Measurements from ENCODE around the gene RASGRF2. TPM values are rescaled to one million over a fixed set of nuclear protein-coding genes. Genes with fewer than 3 reads are reported as not detected.

Gene RASGRF2
- total RNA-seq, 2 experiments from 2014 or later, result 9.2 to 10.8 TPM

- Mint-ChIP-seq H3K4me3 (no peak overlapping the region), H3K36me3 (ENCODE audit: low read depth) (no peaks in the 10 kb centered on the region), H3K27ac (no peak overlapping the region), H3K27me3 (ENCODE audit: low read depth) (no peaks in the 10 kb centered on the region), H3K4me1 (ENCODE audit: low read depth) (peaks cover 84% of the 10 kb centered on the region), H3K9me3 (no peaks in the 10 kb centered on the region)
- CTCF ChIA-PET, result interaction anchor here (1.0 to 1.2 kb wide), 2 partner anchors 13 to 23 kb away, joined by 3 read pairs; no protein-coding TSS in a partner anchor
- no peak for DNase-seq
- intact Hi-C loops (cut with micrococcal nuclease), result no loop called here
These were observed 30.4 kb downstream of the RASGRF2 start for GRCh38 chr5:80990527-80990926.

GRCh38 chr5:80990971-80991370 lies 30.8 kb downstream of the RASGRF2 start:
- no peaks in the 10 kb centered on the region for H3K27me3 Mint-ChIP-seq (ENCODE audit: low read depth)
- peak; percentile 26 for DNase-seq
- H3K27ac Mint-ChIP-seq, result no peak overlapping the region
- CTCF ChIA-PET, result interaction anchor here (1.0 kb wide), 2 partner anchors 24 to 25 kb away, joined by 3 read pairs; no protein-coding TSS in a partner anchor
- intact Hi-C loops (cut with micrococcal nuclease), result no loop called here
- no peaks in the 10 kb centered on the region for H3K9me3 Mint-ChIP-seq
- no peak overlapping the region for H3K4me3 Mint-ChIP-seq
- peaks cover 85% of the 10 kb centered on the region for H3K4me1 Mint-ChIP-seq (ENCODE audit: low read depth)
- H3K36me3 Mint-ChIP-seq (ENCODE audit: low read depth), result no peaks in the 10 kb centered on the region

GRCh38 chr5:80995908-80996307 lies 35.7 kb downstream of the RASGRF2 start:
- H3K27me3 Mint-ChIP-seq (ENCODE audit: low read depth), result no peaks in the 10 kb centered on the region
- H3K9me3 Mint-ChIP-seq, result no peaks in the 10 kb centered on the region
- no peaks in the 10 kb centered on the region for H3K36me3 Mint-ChIP-seq (ENCODE audit: low read depth)
- intact Hi-C loops (cut with micrococcal nuclease), result no loop called here
- H3K4me1 Mint-ChIP-seq (ENCODE audit: low read depth), result peaks cover 81% of the 10 kb centered on the region
- no peak overlapping the region for H3K4me3 Mint-ChIP-seq
- no peak for DNase-seq
- H3K27ac Mint-ChIP-seq, result peak overlapping the region; percentile 50
- CTCF ChIA-PET, result interaction anchor here (0.9 kb wide), 1 partner anchor 9 kb away, joined by 3 read pairs; no protein-coding TSS in a partner anchor

GRCh38 chr5:80998590-80998979 lies 38.4 kb downstream of the RASGRF2 start:
- Mint-ChIP-seq H3K27ac (peak overlapping the region; percentile 93), H3K27me3 (ENCODE audit: low read depth) (no peaks in the 10 kb centered on the region), H3K36me3 (ENCODE audit: low read depth) (no peaks in the 10 kb centered on the region), H3K9me3 (no peaks in the 10 kb centered on the region), H3K4me3 (peak overlapping the region; percentile 75), H3K4me1 (ENCODE audit: low read depth) (peaks cover 75% of the 10 kb centered on the region)
- peak; percentile 74 for DNase-seq
- CTCF ChIA-PET, result no interaction called here
- intact Hi-C loops (cut with micrococcal nuclease), result loop anchor here (1.0 kb wide), 1 partner anchor 9 kb away; no protein-coding TSS in a partner anchor

GRCh38 chr5:81003811-81004386 lies 43.7 kb downstream of the RASGRF2 start:
- Mint-ChIP-seq H3K4me1 (ENCODE audit: low read depth) (peaks cover 74% of the 10 kb centered on the region), H3K9me3 (no peaks in the 10 kb centered on the region), H3K36me3 (ENCODE audit: low read depth) (peaks cover 10% of the 10 kb centered on the region), H3K27ac (peak overlapping the region; percentile 80), H3K4me3 (peak overlapping the region; percentile 25), H3K27me3 (ENCODE audit: low read depth) (no peaks in the 10 kb centered on the region)
- DNase-seq, result no peak
- CTCF ChIA-PET, result interaction anchor here (0.7 to 1.6 kb wide), 3 partner anchors 17 to 41 kb away, joined by 3 to 4 read pairs (median 4); no protein-coding TSS in a partner anchor
- intact Hi-C loops (cut with micrococcal nuclease), result loop anchor here (10.0 kb wide), 1 partner anchor 879 kb away; no protein-coding TSS in a partner anchor

GRCh38 chr5:81005708-81006107 lies 45.5 kb downstream of the RASGRF2 start:
- intact Hi-C loops (cut with micrococcal nuclease), result loop anchor here (2.0 to 10.0 kb wide), 6 partner anchors 138 to 1443 kb away; partner anchors contain the start of genes DHFR, MSH3, MTX3 and ZFYVE16
- Mint-ChIP-seq H3K27me3 (ENCODE audit: low read depth) (no peaks in the 10 kb centered on the region), H3K36me3 (ENCODE audit: low read depth) (peaks cover 10% of the 10 kb centered on the region), H3K4me1 (ENCODE audit: low read depth) (peaks cover 78% of the 10 kb centered on the region), H3K9me3 (no peaks in the 10 kb centered on the region), H3K4me3 (peak overlapping the region; percentile 45), H3K27ac (peak overlapping the region; percentile 67)
- CTCF ChIA-PET, result no interaction called here
- no peak for DNase-seq

- CTCF ChIA-PET, result interaction anchor here (0.6 kb wide), 1 partner anchor 71 kb away, joined by 4 read pairs; no protein-coding TSS in a partner anchor
- DNase-seq, result no peak
- Mint-ChIP-seq H3K4me3 (peak overlapping the region; percentile 89), H3K9me3 (no peaks in the 10 kb centered on the region), H3K4me1 (ENCODE audit: low read depth) (peaks cover 80% of the 10 kb centered on the region), H3K36me3 (ENCODE audit: low read depth) (peaks cover 10% of the 10 kb centered on the region), H3K27ac (peak overlapping the region; percentile 99), H3K27me3 (ENCODE audit: low read depth) (no peaks in the 10 kb centered on the region)
- intact Hi-C loops (cut with micrococcal nuclease), result loop anchor here (2.0 to 10.0 kb wide), 6 partner anchors 139 to 1444 kb away; partner anchors contain the start of genes DHFR, MSH3, MTX3 and ZFYVE16
These were observed 46.1 kb downstream of the RASGRF2 start for GRCh38 chr5:81006231-81006630.

GRCh38 chr5:81006947-81007636 lies 46.9 kb downstream of the RASGRF2 start:
- Mint-ChIP-seq H3K27me3 (ENCODE audit: low read depth) (no peaks in the 10 kb centered on the region), H3K9me3 (no peaks in the 10 kb centered on the region), H3K27ac (peak overlapping the region; percentile 99), H3K4me1 (ENCODE audit: low read depth) (peaks cover 78% of the 10 kb centered on the region), H3K4me3 (peak overlapping the region; percentile 89), H3K36me3 (ENCODE audit: low read depth) (peaks cover 11% of the 10 kb centered on the region)
- CTCF ChIA-PET, result interaction anchor here (0.6 to 1.7 kb wide), 10 partner anchors 9 to 633 kb away, joined by 3 to 10 read pairs (median 4); no protein-coding TSS in a partner anchor
- intact Hi-C loops (cut with micrococcal nuclease), result loop anchor here (1.0 to 10.0 kb wide), 13 partner anchors 9 to 1445 kb away; partner anchors contain the start of genes DHFR, MSH3, MTX3 and ZCCHC9
- peak; percentile 81 for DNase-seq

- CTCF ChIA-PET, result interaction anchor here (0.6 to 1.7 kb wide), 11 partner anchors 8 to 633 kb away, joined by 3 to 10 read pairs (median 5); no protein-coding TSS in a partner anchor
- peaks cover 11% of the 10 kb centered on the region for H3K36me3 Mint-ChIP-seq (ENCODE audit: low read depth)
- H3K4me3 Mint-ChIP-seq, result peak overlapping the region; percentile 89
- H3K27me3 Mint-ChIP-seq (ENCODE audit: low read depth), result no peaks in the 10 kb centered on the region
- H3K9me3 Mint-ChIP-seq, result no peaks in the 10 kb centered on the region
- H3K27ac Mint-ChIP-seq, result peak overlapping the region; percentile 99
- H3K4me1 Mint-ChIP-seq (ENCODE audit: low read depth), result peaks cover 76% of the 10 kb centered on the region
- DNase-seq, result peak; percentile 68
- intact Hi-C loops (cut with micrococcal nuclease), result loop anchor here (1.0 to 10.0 kb wide), 13 partner anchors 9 to 1445 kb away; partner anchors contain the start of genes DHFR, MSH3, MTX3 and ZCCHC9
These were observed 47.5 kb downstream of the RASGRF2 start for GRCh38 chr5:81007637-81008027.

GRCh38 chr5:81010336-81011169 lies 50.4 kb downstream of the RASGRF2 start:
- no peak overlapping the region for H3K4me3 Mint-ChIP-seq
- no peaks in the 10 kb centered on the region for H3K9me3 Mint-ChIP-seq
- H3K36me3 Mint-ChIP-seq (ENCODE audit: low read depth), result peaks cover 8% of the 10 kb centered on the region
- CTCF ChIA-PET, result interaction anchor here (0.6 to 0.9 kb wide), 2 partner anchors 98 to 458 kb away, joined by 3 read pairs; no protein-coding TSS in a partner anchor
- no peaks in the 10 kb centered on the region for H3K27me3 Mint-ChIP-seq (ENCODE audit: low read depth)
- no peak for DNase-seq
- H3K4me1 Mint-ChIP-seq (ENCODE audit: low read depth), result peaks cover 67% of the 10 kb centered on the region
- H3K27ac Mint-ChIP-seq, result peak overlapping the region; percentile 63
- intact Hi-C loops (cut with micrococcal nuclease), result no loop called here

- H3K4me1 Mint-ChIP-seq (ENCODE audit: low read depth), result peaks cover 74% of the 10 kb centered on the region
- intact Hi-C loops (cut with micrococcal nuclease), result no loop called here
- H3K27ac Mint-ChIP-seq, result peak overlapping the region; percentile 44
- H3K27me3 Mint-ChIP-seq (ENCODE audit: low read depth), result no peaks in the 10 kb centered on the region
- DNase-seq, result peak; percentile 57
- no peaks in the 10 kb centered on the region for H3K9me3 Mint-ChIP-seq
- CTCF ChIA-PET, result no interaction called here
- H3K36me3 Mint-ChIP-seq (ENCODE audit: low read depth), result peaks cover 2% of the 10 kb centered on the region
- no peak overlapping the region for H3K4me3 Mint-ChIP-seq
These were observed 54.2 kb downstream of the RASGRF2 start for GRCh38 chr5:81014348-81014747.

All from activated naive CD4-positive, alpha-beta T cell treated with anti-CD3 and anti-CD28 coated beads for 36 hours (primary cell).